PC-3 (cell line): Measurements from ENCODE around the gene MFN1. TPM values are rescaled to one million over a fixed set of nuclear protein-coding genes. Genes with fewer than 3 reads are reported as not detected.

Source experiments
- ATAC-seq: fragments of 200-7000 bp; cut with Tn5 transposase; 2 replicates; pipeline ENCODE4 v1.9.1; 2020; ENCODE audit warnings: mild to moderate bottlenecking, moderate library complexity
- BruUV-seq: library from RNA; stranded (reverse); fragments of 400-500 nt; replicated peaks from 2 replicates; lab custom pipeline; 2021; lab: Mats Ljungman, UMichigan
- CTCF ChIA-PET: fragments of 300-600 bp; sonication (Branson Sonifier 250); formaldehyde crosslinking; loops from one replicate; lab custom pipeline; 2022; ENCODE audit warnings: antibody characterized with exemption; lab: Charles Lee
- POLR2A ChIA-PET: fragments of 300-600 bp; sonication (Branson Sonifier 250); formaldehyde crosslinking; loops from one replicate; lab custom pipeline; 2022; ENCODE audit warnings: antibody characterized with exemption; ENCODE audit not compliant: unreplicated experiment; lab: Charles Lee
- DNase-seq: peaks from one replicate; pipeline ENCODE4 v3.0.0-alpha.2; 2015
- H2AFZ ChIP-seq: fragments of 300-600 bp; sonication (generic); 2 replicates; pipeline ENCODE4 v1.6.0; 2016; ENCODE audit warnings: antibody characterized with exemption, low read length
- H3F3A ChIP-seq: fragments of 300-600 bp; sonication (generic); one replicate; pipeline ENCODE4 v1.6.0; 2017; ENCODE audit warnings: antibody characterized with exemption, low read length, control low read depth, mild to moderate bottlenecking; ENCODE audit not compliant: unreplicated experiment
- H3K27ac ChIP-seq: fragments of 300-600 bp; sonication (generic); 2 replicates; pipeline ENCODE4 v1.5.1; 2016; ENCODE audit warnings: mild to moderate bottlenecking, low read length
- H3K27me3 ChIP-seq: fragments of 300-600 bp; sonication (generic); 2 replicates; pipeline ENCODE4 v1.6.1; 2016; ENCODE audit warnings: low read length, mixed read lengths
- H3K36me3 ChIP-seq: fragments of 300-600 bp; sonication (generic); 2 replicates; pipeline ENCODE4 v1.6.1; 2016; ENCODE audit warnings: low read depth, mixed run types, low read length, mixed read lengths
- H3K4me1 ChIP-seq: fragments of 300-600 bp; sonication (generic); 2 replicates; pipeline ENCODE4 v1.5.1; 2016; ENCODE audit warnings: low read length; ENCODE audit not compliant: insufficient read depth
- H3K4me2 ChIP-seq: fragments of 300-600 bp; sonication (generic); 2 replicates; pipeline ENCODE4 v1.6.0; 2016; ENCODE audit warnings: low read length
- H3K4me3 ChIP-seq: fragments of 300-600 bp; sonication (generic); 2 replicates; pipeline ENCODE4 v1.5.1; 2016; ENCODE audit warnings: mild to moderate bottlenecking, low read length, mixed read lengths
- H3K79me2 ChIP-seq: fragments of 300-600 bp; sonication (generic); 2 replicates; pipeline ENCODE4 v1.6.1; 2017; ENCODE audit warnings: low read length, mixed read lengths
- H3K9ac ChIP-seq: fragments of 300-600 bp; sonication (generic); 2 replicates; pipeline ENCODE4 v1.6.0; 2016; ENCODE audit warnings: mild to moderate bottlenecking, low read length
- H3K9me2 ChIP-seq: fragments of 300-600 bp; sonication (generic); replicated peaks from 2 replicates; pipeline ENCODE4 v1.6.1; 2016; ENCODE audit warnings: mixed run types, low read length, mixed read lengths
- H3K9me3 ChIP-seq: fragments of 300-600 bp; sonication (generic); 2 replicates; pipeline ENCODE4 v1.6.1; 2016; ENCODE audit warnings: low read length, mixed read lengths
- H4K20me1 ChIP-seq: fragments of 300-600 bp; sonication (generic); 2 replicates; pipeline ENCODE4 v1.6.1; 2016; ENCODE audit warnings: low read length, mixed read lengths
- EZH2 ChIP-seq: fragments of 300-600 bp; sonication (generic); IDR thresholded peaks from one replicate; pipeline ENCODE4 v1.6.1; 2017; ENCODE audit warnings: antibody characterized with exemption, mild to moderate bottlenecking, low read length; ENCODE audit not compliant: unreplicated experiment
- EZH2phosphoT487 ChIP-seq: fragments of 300-600 bp; sonication (generic); IDR thresholded peaks from 2 replicates; pipeline ENCODE4 v1.6.1; 2018; ENCODE audit warnings: mild to moderate bottlenecking, antibody characterized with exemption, low read length, borderline replicate concordance
- intact Hi-C: fragments of 100-400 bp; cut with micrococcal nuclease; formaldehyde crosslinking; loops from 2 replicates; pipeline ENCODE4 v1.9.0; 2023
- total RNA-seq: library from RNA; depleted of rRNA; stranded (reverse); fragments of >200 nt; gene quantifications from 2 replicates; pipeline ENCODE4 v1.2.3, GENCODE V29; 2014
- TF ChIP-seq, protein P1 (sequence below): fragments of 300-600 bp; sonication (generic); conservative IDR thresholded peaks from 2 replicates; pipeline ENCODE4 v1.5.1; 2017; ENCODE audit warnings: antibody characterized with exemption, low read depth, mild to moderate bottlenecking, low read length

The MFN1 gene
- total RNA-seq, 1 experiment from 2014 or later: 42.8 TPM

DNA sequence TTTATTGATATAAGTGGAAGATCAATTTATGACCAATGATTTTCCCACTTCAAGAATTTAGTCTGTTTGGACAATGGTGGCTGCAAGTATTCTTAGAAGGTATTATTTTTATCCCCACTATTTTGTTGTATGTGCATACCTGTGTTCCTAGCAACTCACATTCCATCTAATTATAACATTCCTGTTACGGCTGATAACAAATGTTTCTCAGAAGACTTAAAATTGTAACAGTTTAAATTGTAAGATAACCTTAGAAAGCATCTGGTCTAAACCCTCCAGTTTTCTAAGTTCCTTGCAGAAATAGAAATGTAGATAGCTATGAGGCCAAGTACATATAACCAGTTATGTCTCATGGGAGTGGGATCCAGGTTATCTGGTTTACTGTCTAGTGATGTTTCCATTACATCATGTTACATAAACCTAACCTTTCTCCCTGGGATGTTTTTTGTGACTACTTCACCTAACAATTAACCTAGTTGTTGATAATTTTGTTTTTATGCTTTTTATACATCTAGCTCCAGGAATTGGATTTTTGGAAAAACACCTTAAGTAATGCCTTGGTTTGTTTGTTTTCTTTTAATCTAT is 11.1 kb upstream of the MFN1 start:
- H3K4me1 ChIP-seq: peaks cover 13% of the 10 kb centered on the region
- no peaks in the 10 kb centered on the region for H4K20me1 ChIP-seq
- CTCF ChIA-PET: no interaction called here
- H3K27me3 ChIP-seq: no peaks in the 10 kb centered on the region
- TF ChIP-seq, protein P1, sequence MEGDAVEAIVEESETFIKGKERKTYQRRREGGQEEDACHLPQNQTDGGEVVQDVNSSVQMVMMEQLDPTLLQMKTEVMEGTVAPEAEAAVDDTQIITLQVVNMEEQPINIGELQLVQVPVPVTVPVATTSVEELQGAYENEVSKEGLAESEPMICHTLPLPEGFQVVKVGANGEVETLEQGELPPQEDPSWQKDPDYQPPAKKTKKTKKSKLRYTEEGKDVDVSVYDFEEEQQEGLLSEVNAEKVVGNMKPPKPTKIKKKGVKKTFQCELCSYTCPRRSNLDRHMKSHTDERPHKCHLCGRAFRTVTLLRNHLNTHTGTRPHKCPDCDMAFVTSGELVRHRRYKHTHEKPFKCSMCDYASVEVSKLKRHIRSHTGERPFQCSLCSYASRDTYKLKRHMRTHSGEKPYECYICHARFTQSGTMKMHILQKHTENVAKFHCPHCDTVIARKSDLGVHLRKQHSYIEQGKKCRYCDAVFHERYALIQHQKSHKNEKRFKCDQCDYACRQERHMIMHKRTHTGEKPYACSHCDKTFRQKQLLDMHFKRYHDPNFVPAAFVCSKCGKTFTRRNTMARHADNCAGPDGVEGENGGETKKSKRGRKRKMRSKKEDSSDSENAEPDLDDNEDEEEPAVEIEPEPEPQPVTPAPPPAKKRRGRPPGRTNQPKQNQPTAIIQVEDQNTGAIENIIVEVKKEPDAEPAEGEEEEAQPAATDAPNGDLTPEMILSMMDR: no peak
- TF ChIP-seq EZH2phosphoT487 (no peak), EZH2 (no peak)
- H3K27ac ChIP-seq: no peak overlapping the region
- ATAC-seq (no peak), DNase-seq (no peak)
- POLR2A ChIA-PET: no interaction called here
- intact Hi-C loops: no loop called here
- no peak overlapping the region for H2AFZ ChIP-seq
- peaks cover 46% of the 10 kb centered on the region for H3K36me3 ChIP-seq
- no peaks in the 10 kb centered on the region for H3F3A ChIP-seq
- H3K9me2 ChIP-seq: no peaks in the 10 kb centered on the region
- no peaks in the 10 kb centered on the region for H3K9me3 ChIP-seq
- no peak overlapping the region for H3K9ac ChIP-seq
- BruUV-seq: no TSS peak
- no peak overlapping the region for H3K4me2 ChIP-seq
- no peak overlapping the region for H3K4me3 ChIP-seq
- H3K79me2 ChIP-seq: 0 out of 2 replicates have a peak, but pooled peaks cover 10% of the 10 kb centered on the region

DNA sequence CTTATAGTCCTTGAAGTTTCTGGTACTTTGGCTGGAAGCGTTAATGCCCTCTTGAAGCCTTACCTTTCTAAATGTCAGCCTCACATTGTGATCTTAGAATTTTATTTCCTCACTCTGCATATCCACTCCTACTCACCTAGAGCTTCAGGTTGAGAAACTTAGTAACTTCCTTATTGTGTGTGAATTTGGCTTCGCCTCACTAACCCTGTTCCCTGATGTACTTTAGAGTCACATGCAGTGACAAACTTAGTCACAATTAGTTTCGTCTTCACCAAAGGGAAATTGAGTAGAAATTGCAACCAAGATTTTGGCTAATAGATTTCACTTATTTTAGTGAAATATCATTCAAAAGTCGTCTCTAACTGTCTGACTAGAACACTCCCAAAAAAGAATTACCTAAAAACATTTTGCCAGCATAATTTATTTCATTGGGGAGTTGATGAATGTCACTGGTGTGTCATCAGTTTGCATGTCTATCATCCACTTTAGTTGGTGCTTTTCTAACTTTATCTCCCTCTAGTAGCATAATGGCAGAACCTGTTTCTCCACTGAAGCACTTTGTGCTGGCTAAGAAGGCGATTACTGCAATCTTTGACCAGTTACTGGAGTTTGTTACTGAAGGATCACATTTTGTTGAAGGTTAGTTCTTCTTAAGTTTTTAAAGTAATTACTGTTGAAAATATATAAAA is 960 bp downstream of the MFN1 start:
- Histone ChIP-seq H3K9ac (peak overlapping the region; percentile 67), H4K20me1 (no peaks in the 10 kb centered on the region), H3K9me3 (no peaks in the 10 kb centered on the region), H3K36me3 (peaks cover 2% of the 10 kb centered on the region), H2AFZ (peak overlapping the region; percentile 95), H3K79me2 (peaks cover 26% of the 10 kb centered on the region), H3K4me2 (peak overlapping the region; percentile 88), H3K9me2 (no peaks in the 10 kb centered on the region), H3F3A (no peaks in the 10 kb centered on the region), H3K27me3 (no peaks in the 10 kb centered on the region), H3K4me1 (peaks cover 13% of the 10 kb centered on the region), H3K4me3 (peak overlapping the region; percentile 89), H3K27ac (peak overlapping the region; percentile 12; the same call in 1 of the 2 replicates)
- TSS peak; percentile 70 for BruUV-seq
- DNase-seq (peak; percentile 56), ATAC-seq (0 out of 2 replicates have a peak, but pooled peaks have one; percentile 4)
- POLR2A ChIA-PET: no interaction called here
- intact Hi-C loops: loop anchor here (5.0 kb wide), 1 partner anchor 104 kb away; the partner anchor contains the start of gene GNB4
- no peak for TF ChIP-seq EZH2
- TF ChIP-seq, protein P1: no peak
- no peak for TF ChIP-seq EZH2phosphoT487
- CTCF ChIA-PET: no interaction called here

DNA sequence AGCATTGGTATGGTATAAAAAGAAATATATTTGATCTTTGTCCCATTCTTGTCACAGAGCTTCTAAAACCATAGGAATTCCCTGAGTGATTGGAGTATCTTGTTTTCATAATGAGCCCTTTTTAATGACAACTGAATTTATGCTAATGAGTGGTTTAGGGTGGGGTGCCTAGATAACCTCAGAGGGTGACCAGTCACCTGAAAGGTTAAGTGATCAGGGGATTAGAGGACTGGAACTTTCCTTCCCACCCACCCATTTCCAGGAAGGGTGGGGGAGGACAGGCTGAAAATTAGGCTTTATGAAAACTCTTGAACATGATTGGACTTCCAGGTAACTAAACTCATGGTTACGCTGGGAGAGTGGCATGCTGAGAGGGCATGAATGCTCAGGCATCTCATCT is 8.5 kb downstream of the MFN1 start:
- no peaks in the 10 kb centered on the region for H3K9me2 ChIP-seq
- intact Hi-C loops: no loop called here
- no peaks in the 10 kb centered on the region for H4K20me1 ChIP-seq
- H3K79me2 ChIP-seq: no peaks in the 10 kb centered on the region
- no peaks in the 10 kb centered on the region for H3F3A ChIP-seq
- no peaks in the 10 kb centered on the region for H3K27me3 ChIP-seq
- H3K4me1 ChIP-seq: no peaks in the 10 kb centered on the region
- no peaks in the 10 kb centered on the region for H3K9me3 ChIP-seq
- ChIA-PET POLR2A (no interaction called here), CTCF (no interaction called here)
- peaks cover 35% of the 10 kb centered on the region for H3K36me3 ChIP-seq
- TF ChIP-seq EZH2 (no peak), EZH2phosphoT487 (no peak)
- TF ChIP-seq, protein P1: no peak
- H2AFZ ChIP-seq: no peak overlapping the region
- DNase-seq (no peak), ATAC-seq (no peak)
- no peak overlapping the region for H3K4me2 ChIP-seq
- H3K27ac ChIP-seq: no peak overlapping the region
- no peak overlapping the region for H3K4me3 ChIP-seq
- no peak overlapping the region for H3K9ac ChIP-seq
- BruUV-seq: no TSS peak
